Measurements from ENCODE around the gene ARID5B. TPM values are rescaled to one million over a fixed set of nuclear protein-coding genes. Genes with fewer than 3 reads are reported as not detected.

The ARID5B gene
- total RNA-seq, 1 experiment from 2014 or later = 2.3 TPM

DNA sequence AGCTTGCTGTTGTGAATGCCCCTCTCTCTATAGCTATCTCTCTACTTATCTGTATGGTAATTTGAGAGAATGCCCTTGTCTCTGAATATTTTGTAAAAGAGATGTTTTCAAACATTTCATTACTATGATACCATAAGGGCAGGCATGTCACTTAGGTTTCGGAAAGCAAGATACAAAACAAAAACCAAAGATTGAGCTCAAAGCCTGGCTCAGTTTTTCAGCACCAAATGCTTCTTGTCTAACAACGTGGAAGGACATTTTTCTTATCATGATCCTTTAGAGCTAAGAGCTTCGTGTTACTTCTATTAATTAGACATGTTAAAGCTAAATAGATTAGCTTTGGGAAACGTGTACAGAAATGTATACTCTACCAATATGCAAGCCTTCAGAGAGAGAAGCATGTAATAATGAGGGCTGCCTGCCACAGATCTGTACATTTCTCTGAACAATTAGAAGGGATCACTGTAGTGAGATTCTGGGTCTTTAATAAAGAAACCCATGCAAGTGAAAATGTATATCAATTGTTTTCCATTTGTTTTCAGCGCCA is 148.9 kb downstream of the ARID5B start:
- Mint-ChIP-seq H3K27ac (no peak overlapping the region), H3K4me1 (peaks cover 62% of the 10 kb centered on the region), H3K9me3 (peaks cover 8% of the 10 kb centered on the region; the same call in 1 of the 2 replicates), H3K4me3 (no peak overlapping the region), H3K27me3 (ENCODE audit: low read depth) (no peaks in the 10 kb centered on the region; the same call in 1 of the 2 replicates), H3K36me3 (peaks cover 3% of the 10 kb centered on the region; the same call in 1 of the 2 replicates)
- DNase-seq (ENCODE audit: low spot score) = no peak
- ATAC-seq = no peak
- POLR2A ChIA-PET = interaction anchor here (1.7 kb wide), 1 partner anchor 14 kb away, joined by 7 read pairs; no protein-coding TSS in a partner anchor
- no peak for TF ChIP-seq SP1 (CRISPR knock-in tag; conservative IDR thresholded peaks at IDR 0.05)
- no peak for TF ChIP-seq MXD4 (CRISPR knock-in tag; IDR thresholded peaks at IDR 0.05; ENCODE audit: borderline replicate concordance)
- TF ChIP-seq ZNF423 (CRISPR knock-in tag; IDR thresholded peaks at IDR 0.05) = no peak
- CTCF ChIA-PET = interaction anchor here (2.4 to 2.8 kb wide), 2 partner anchors 12 to 153 kb away, joined by 15 to 25 read pairs; no protein-coding TSS in a partner anchor

DNA sequence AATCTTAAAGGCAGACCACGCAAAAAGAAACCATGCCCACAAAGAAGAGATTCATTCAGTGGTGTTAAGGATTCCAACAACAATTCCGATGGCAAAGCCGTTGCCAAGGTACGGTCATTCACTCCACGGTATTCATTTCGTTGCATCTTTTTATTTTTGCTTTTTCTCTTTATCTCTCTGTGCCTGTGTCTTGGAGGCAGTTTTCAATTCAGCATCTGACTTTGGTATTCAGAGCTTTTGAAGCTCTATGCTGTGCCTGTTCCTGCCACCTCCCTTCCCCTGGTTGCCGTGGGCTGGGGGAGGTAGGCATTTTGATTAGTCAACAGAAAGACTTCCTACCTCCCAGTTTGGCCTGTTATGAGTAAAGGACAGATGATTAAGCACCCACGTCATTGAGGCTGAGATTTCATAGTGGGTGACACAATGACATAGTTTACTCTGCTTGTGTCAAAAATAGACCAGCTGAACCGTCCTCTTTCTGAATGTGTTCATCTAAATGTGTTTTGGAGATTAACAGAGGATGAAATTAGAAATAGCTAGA is 149.5 kb downstream of the ARID5B start:
- DNase-seq (ENCODE audit: low spot score) (no peak), ATAC-seq (peak; percentile 8; the same call in 1 of the 2 replicates)
- TF ChIP-seq HMGA2 (CRISPR knock-in tag; IDR thresholded peaks at IDR 0.05) (no peak), ZNF232 (CRISPR knock-in tag; IDR thresholded peaks at IDR 0.05) (no peak), NR2C2 (CRISPR knock-in tag; IDR thresholded peaks at IDR 0.05) (no peak), FOXP4 (CRISPR knock-in tag; IDR thresholded peaks at IDR 0.05) (no peak), TP53 (CRISPR knock-in tag; IDR thresholded peaks at IDR 0.05) (no peak), ZNF138 (CRISPR knock-in tag; conservative IDR thresholded peaks at IDR 0.05) (no peak), ETV6 (CRISPR knock-in tag; IDR thresholded peaks at IDR 0.05) (no peak), IRF1 (CRISPR knock-in tag; IDR thresholded peaks at IDR 0.05) (no peak), NFATC4 (CRISPR knock-in tag; IDR thresholded peaks at IDR 0.05) (no peak), ZNF219 (CRISPR knock-in tag; IDR thresholded peaks at IDR 0.05; ENCODE audit: borderline replicate concordance) (no peak), ATF3 (CRISPR knock-in tag; conservative IDR thresholded peaks at IDR 0.05) (no peak), FOXJ3 (CRISPR knock-in tag; IDR thresholded peaks at IDR 0.05; ENCODE audit: borderline replicate concordance) (no peak), MYBL2 (CRISPR knock-in tag; IDR thresholded peaks at IDR 0.05) (no peak), ATF2 (CRISPR knock-in tag; IDR thresholded peaks at IDR 0.05; ENCODE audit: borderline replicate concordance, low read depth) (no peak), SMAD4 (CRISPR knock-in tag; IDR thresholded peaks at IDR 0.05) (no peak), ATF1 (CRISPR knock-in tag; IDR thresholded peaks at IDR 0.05) (no peak), CREM (CRISPR knock-in tag; IDR thresholded peaks at IDR 0.05) (no peak)
- TF ChIP-seq, protein P1, sequence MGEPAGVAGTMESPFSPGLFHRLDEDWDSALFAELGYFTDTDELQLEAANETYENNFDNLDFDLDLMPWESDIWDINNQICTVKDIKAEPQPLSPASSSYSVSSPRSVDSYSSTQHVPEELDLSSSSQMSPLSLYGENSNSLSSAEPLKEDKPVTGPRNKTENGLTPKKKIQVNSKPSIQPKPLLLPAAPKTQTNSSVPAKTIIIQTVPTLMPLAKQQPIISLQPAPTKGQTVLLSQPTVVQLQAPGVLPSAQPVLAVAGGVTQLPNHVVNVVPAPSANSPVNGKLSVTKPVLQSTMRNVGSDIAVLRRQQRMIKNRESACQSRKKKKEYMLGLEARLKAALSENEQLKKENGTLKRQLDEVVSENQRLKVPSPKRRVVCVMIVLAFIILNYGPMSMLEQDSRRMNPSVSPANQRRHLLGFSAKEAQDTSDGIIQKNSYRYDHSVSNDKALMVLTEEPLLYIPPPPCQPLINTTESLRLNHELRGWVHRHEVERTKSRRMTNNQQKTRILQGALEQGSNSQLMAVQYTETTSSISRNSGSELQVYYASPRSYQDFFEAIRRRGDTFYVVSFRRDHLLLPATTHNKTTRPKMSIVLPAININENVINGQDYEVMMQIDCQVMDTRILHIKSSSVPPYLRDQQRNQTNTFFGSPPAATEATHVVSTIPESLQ (CRISPR knock-in tag; IDR thresholded peaks at IDR 0.05) = no peak
- ChIA-PET CTCF (interaction anchor here (2.4 to 2.8 kb wide), 2 partner anchors 12 to 154 kb away, joined by 15 to 25 read pairs; no protein-coding TSS in a partner anchor), POLR2A (no interaction called here)
- H3K9me3 Mint-ChIP-seq = peaks cover 8% of the 10 kb centered on the region; the same call in 1 of the 2 replicates
- H3K4me3 Mint-ChIP-seq = no peak overlapping the region
- no peak overlapping the region; the same call in 1 of the 2 replicates for H3K27ac Mint-ChIP-seq
- peaks cover 3% of the 10 kb centered on the region; the same call in 1 of the 2 replicates for H3K36me3 Mint-ChIP-seq
- peaks cover 58% of the 10 kb centered on the region for H3K4me1 Mint-ChIP-seq
- no peaks in the 10 kb centered on the region; the same call in 1 of the 2 replicates for H3K27me3 Mint-ChIP-seq (ENCODE audit: low read depth)

Data from WTC11 (cell line).